DND-41 (cell line): Measurements from ENCODE around the gene GRIK4.

Source experiments
- ATAC-seq: fragments of 200-7000 bp; cut with Tn5 transposase; 3 replicates; pipeline ENCODE4 v1.9.1; 2021; ENCODE audit warnings: low read depth; ENCODE audit not compliant: insufficient read depth
- DNase-seq: peaks from one replicate; pipeline ENCODE4 v3.0.0-alpha.2; 2020
- H2AFZ ChIP-seq: 2 replicates; pipeline ENCODE4 v1.6.0; 2012; ENCODE audit warnings: low read depth, low read length
- H3K27ac ChIP-seq: 2 replicates; pipeline ENCODE4 v1.5.1; 2012; ENCODE audit warnings: low read length, inconsistent platforms
- H3K27me3 ChIP-seq: fragments of 200-600 bp; sonication (generic); 2 replicates; pipeline ENCODE4 v1.6.0; 2012; ENCODE audit warnings: low read length, mild to moderate bottlenecking, inconsistent platforms; ENCODE audit not compliant: insufficient read depth, poor library complexity
- H3K36me3 ChIP-seq: 2 replicates; pipeline ENCODE4 v1.5.1; 2012; ENCODE audit warnings: low read length, inconsistent platforms; ENCODE audit not compliant: insufficient read depth
- H3K4me1 ChIP-seq: 2 replicates; pipeline ENCODE4 v1.5.1; 2012; ENCODE audit warnings: mild to moderate bottlenecking, low read length; ENCODE audit not compliant: insufficient read depth
- H3K4me2 ChIP-seq: 2 replicates; pipeline ENCODE4 v1.6.0; 2012; ENCODE audit warnings: mild to moderate bottlenecking, moderate library complexity, low read length, inconsistent platforms; ENCODE audit not compliant: insufficient read depth
- H3K4me3 ChIP-seq, 2 experiments: fragments of 200-600 bp in 1 of 2; shearing (Covaris generic) in 1 of 2; 2 replicates each; pipeline ENCODE4 v1.5.1; 2012 to 2016; ENCODE audit warnings: inconsistent platforms in 2 of 2, low read length in 2 of 2, mild to moderate bottlenecking in 2 of 2, low read depth in 1 of 2, moderate library complexity in 1 of 2
- H3K79me2 ChIP-seq: 2 replicates; pipeline ENCODE4 v1.6.0; 2012; ENCODE audit warnings: low read length, inconsistent platforms; ENCODE audit not compliant: insufficient read depth
- H3K9ac ChIP-seq: 2 replicates; pipeline ENCODE4 v1.6.0; 2012; ENCODE audit warnings: low read depth, mild to moderate bottlenecking, inconsistent platforms, low read length, moderate library complexity
- H3K9me3 ChIP-seq: 2 replicates; pipeline ENCODE4 v1.5.1; 2012; ENCODE audit warnings: low read length, moderate library complexity, mild to moderate bottlenecking, inconsistent platforms; ENCODE audit not compliant: insufficient read depth, severe bottlenecking
- H4K20me1 ChIP-seq: 2 replicates; pipeline ENCODE4 v1.6.0; 2012; ENCODE audit warnings: low read length; ENCODE audit not compliant: insufficient read depth
- CTCF ChIP-seq: IDR thresholded peaks from 2 replicates; pipeline ENCODE4 v1.5.1; 2012; ENCODE audit warnings: borderline replicate concordance, low read length, moderate library complexity, mild to moderate bottlenecking; ENCODE audit not compliant: poor library complexity, severe bottlenecking; ENCODE audit errors: extremely low read depth
- EZH2 ChIP-seq: IDR thresholded peaks from 3 replicates; pipeline ENCODE4 v1.6.1; 2012; ENCODE audit warnings: borderline replicate concordance, low read depth, mild to moderate bottlenecking, moderate library complexity, low read length, inconsistent platforms; ENCODE audit not compliant: severe bottlenecking

Gene GRIK4

DNA sequence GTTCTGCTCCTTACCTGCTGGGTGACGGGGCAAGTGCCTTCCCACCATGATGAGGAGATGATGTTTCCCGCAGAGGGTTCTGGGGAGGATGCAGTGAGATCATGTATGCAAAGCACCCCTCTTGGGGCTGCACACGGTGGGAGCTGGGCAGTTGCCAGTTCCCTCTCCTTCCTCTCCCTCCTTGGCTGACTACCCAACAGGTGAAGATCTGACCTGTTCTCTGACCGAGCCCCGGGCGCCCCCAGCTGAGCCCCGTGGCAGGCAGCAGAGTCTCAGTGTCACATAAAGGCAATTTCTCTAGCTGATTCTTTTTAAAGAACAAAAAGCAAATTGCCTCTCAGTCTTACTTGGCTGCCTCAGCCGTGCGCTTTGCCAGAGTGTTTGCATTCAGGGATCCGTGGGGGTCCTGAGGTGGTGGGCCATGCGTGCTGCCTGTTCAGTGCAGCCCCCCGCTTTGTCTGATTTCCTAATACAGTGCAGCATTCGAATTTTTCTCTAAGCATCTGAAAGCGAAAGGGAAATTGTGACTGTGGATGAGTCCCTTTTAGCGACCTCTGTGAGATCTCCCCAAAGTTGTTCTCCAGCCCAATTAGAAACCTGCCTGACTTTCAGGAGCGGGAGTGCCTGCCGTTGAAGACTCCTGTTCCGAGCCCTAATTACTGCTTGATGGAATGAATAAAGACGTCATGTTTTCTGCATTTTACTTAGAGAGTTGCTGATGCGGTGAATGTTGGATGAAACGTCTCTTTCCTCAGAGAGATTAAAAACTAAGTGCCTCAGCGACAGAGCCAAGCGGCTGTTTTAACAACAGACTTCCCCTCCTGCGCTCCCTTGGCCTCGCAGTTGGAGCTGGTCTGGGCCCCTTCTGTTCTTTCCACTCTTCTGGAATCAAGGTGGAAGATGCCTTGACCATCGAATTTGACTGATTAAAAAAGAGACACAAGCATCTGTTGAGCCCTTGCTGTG is 86.0 kb downstream of the GRIK4 start:
- Histone ChIP-seq H3K27ac (no peak overlapping the region), H3K4me2 (no peak overlapping the region), H3K9ac (no peak overlapping the region), H3K4me3 (no peak overlapping the region), H3K79me2 (no peaks in the 10 kb centered on the region), H2AFZ (no peak overlapping the region), H3K9me3 (no peaks in the 10 kb centered on the region), H3K4me1 (no peaks in the 10 kb centered on the region), H3K27me3 (no peaks in the 10 kb centered on the region), H3K36me3 (no peaks in the 10 kb centered on the region), H4K20me1 (no peaks in the 10 kb centered on the region)
- TF ChIP-seq EZH2 = no peak
- no peak for TF ChIP-seq CTCF
- ATAC-seq (no peak), DNase-seq (no peak)

DNA sequence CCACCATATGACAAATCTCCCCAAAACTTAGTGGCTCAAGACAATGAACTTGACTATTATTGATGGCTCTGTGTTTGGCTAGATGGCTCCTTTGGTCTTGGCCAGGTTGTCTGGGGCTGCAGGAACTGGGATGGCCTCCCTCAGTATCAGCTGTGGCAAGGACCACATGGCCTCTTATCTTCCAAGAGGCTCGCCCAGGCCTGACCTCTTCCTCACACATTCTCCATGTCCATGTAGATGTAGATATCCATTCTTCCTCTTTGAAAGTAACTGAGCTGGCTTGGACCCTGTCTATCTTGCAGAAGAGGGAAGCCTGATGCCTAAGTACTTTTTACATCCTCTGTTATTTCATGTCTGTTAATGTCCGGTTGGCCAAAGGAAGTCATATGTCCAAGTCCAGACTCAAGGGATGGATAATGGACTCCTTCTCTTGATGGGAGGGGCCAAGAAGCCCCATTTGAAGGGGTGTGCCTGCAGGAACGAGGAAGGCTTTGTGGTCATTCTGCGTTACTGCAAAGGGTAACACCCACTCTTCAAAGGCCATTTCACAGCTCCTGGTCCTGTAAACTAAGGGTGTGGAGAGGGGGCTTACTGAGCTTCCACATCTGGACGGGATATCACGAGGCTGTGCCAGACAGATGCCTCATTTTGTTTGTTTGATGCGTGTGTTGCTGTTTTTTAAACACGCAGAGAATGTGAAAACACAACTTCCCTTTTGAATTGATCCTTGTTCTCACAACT is 87.1 kb downstream of the GRIK4 start:
- Histone ChIP-seq H3K4me3 (no peak overlapping the region), H3K4me1 (no peaks in the 10 kb centered on the region), H3K79me2 (no peaks in the 10 kb centered on the region), H3K9me3 (no peaks in the 10 kb centered on the region), H3K9ac (no peak overlapping the region), H4K20me1 (no peaks in the 10 kb centered on the region), H3K27me3 (no peaks in the 10 kb centered on the region), H3K27ac (no peak overlapping the region), H3K36me3 (no peaks in the 10 kb centered on the region), H3K4me2 (no peak overlapping the region), H2AFZ (no peak overlapping the region)
- no peak for DNase-seq
- no peak for ATAC-seq
- TF ChIP-seq CTCF = no peak
- TF ChIP-seq EZH2 = no peak

DNA sequence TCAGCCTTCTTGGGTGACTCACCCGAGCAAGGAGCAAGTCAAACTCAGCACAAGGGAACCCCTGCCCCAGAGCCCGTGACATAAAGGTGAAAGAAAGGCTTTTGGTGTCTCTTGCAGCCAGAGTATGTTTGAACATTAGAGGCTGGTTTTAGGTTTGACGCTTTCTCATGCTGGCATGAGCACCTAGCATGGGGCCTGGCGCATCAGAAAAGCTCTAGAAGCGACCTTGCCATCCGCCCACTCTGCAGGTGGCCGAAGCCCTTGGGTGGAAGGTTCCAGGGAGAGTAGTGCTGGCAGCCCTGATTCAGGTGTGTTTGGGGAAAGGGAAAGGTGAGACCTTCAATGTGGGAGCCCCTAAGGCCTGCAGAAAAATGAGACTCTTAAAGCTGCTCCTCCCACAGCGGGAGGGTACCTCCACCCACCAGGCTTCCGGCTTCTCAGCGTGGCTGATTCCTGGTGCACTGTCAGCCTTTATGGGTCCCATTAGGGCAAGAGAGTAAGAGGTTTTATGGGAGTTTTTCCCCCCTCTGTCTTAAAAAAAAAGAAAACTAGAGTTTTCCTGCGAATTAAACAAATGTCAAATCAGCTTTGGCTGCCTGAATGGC is 88.4 kb downstream of the GRIK4 start:
- H3K27ac ChIP-seq = no peak overlapping the region
- ATAC-seq = no peak
- no peaks in the 10 kb centered on the region for H3K36me3 ChIP-seq
- no peaks in the 10 kb centered on the region for H3K79me2 ChIP-seq
- H2AFZ ChIP-seq = no peak overlapping the region
- H3K9ac ChIP-seq = no peak overlapping the region
- no peaks in the 10 kb centered on the region for H3K4me1 ChIP-seq
- TF ChIP-seq EZH2 = no peak
- TF ChIP-seq CTCF = no peak
- H3K9me3 ChIP-seq = no peaks in the 10 kb centered on the region
- H4K20me1 ChIP-seq = no peaks in the 10 kb centered on the region
- DNase-seq = no peak
- H3K4me2 ChIP-seq = no peak overlapping the region
- H3K27me3 ChIP-seq = no peaks in the 10 kb centered on the region
- H3K4me3 ChIP-seq = no peak overlapping the region
